Adipose tissue (tissue), 3 donors: ENCODE results near the gene HSD17B4. TPM values are rescaled to one million over a fixed set of nuclear protein-coding genes. Genes with fewer than 3 reads are reported as not detected.
"Not testable (repeated sequence)": the region's sequence is repeated elsewhere in the genome, so short reads cannot be mapped to it uniquely, and the experiment has no call there.

Experiments
- H3K27ac ChIP-seq: one replicate; pipeline ENCODE4 v1.5.1; 2013; ENCODE audit warnings: low read depth, low read length
- WGBS, 3 donors: extraction: QIAGEN DNeasy Blood & Tissue Kit; methylation state at CpG; one replicate each; pipeline ENCODE4 v1.1.7; 2013; 5-methylcytosine and 5-hydroxymethylcytosine counted together
- polyA plus RNA-seq, 3 donors: library from polyadenylated mRNA; stranded (reverse); fragments of 200-250 nt; gene quantifications; one replicate each; pipeline ENCODE4 v1.2.3, GENCODE V29; 2013
- donor health status: healthy with polysubstance abuse.
- donor health status: Bipolar disorder and iron deficiency.
- donor health status: healthy.

Gene HSD17B4
- polyA plus RNA-seq, 3 donors: 125 to 292 (median 194) TPM

DNA sequence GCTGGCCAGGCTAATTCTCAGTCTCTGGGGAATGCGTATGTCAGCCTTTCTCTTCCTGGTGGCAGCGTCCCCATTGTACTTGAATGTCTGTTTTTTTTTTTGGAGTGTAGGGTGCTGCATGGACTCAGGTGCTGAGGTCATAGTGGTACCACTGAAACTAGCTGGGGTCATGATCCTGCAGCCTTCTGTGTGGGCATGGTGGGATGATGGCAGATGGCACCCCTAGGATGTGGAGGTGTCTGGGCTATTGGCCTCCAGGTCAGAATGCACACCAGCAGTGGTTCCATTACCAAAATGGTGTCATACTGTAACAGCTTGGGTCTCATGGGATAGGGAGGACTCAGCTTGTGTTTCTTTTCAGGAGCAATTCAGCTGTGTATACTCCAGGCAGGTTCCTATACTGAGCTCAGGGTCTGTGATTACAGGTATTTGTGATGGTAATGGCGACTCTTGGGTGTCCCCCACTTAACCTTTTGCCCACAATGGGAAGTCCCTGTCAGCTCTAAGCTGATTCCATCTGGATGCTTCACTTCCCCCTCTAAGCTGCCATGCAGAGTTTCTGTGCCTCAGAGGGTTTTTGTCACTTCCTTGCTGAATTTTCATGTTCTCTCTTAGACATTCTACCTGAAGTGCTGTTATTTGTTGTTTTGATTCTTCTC lies 17.9 kb downstream of the HSD17B4 start:
- H3K27ac ChIP-seq: no peak overlapping the region
- WGBS, 3 donors: 80 to 93% (median 86%) methylated on average over 3 of the region's 3 CpGs

DNA sequence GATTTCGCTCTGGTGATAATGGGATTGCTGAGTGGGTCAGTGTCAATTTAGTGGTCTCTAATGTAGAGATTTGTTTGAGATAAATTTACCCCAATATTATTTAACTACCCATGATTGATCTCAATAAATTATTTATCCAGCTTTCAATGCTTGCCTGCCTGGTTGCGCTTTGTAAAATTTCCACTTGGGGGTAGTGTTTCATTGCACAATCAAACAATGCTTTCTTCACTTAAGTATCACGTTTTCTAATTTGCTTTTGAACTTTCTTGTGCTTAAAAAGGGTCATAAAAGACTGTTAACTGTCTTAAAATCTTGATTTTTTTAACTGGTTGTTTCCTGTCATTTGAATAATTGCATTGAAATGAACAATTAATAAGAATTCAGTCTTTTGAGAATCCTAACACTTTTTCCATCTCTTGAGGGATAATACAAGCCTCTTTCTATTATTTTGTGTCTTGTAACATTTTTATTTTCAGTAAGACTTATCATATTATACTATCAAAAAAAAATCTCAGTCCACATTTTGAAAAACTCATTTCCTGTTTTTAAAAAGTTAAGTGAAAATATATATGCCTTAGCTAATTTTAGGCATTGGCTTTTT lies 18.7 kb downstream of the HSD17B4 start:
- WGBS, 3 donors: 59 to 65% (median 60%) methylated on average over 3 of the region's 3 CpGs
- H3K27ac ChIP-seq: no peak overlapping the region

DNA sequence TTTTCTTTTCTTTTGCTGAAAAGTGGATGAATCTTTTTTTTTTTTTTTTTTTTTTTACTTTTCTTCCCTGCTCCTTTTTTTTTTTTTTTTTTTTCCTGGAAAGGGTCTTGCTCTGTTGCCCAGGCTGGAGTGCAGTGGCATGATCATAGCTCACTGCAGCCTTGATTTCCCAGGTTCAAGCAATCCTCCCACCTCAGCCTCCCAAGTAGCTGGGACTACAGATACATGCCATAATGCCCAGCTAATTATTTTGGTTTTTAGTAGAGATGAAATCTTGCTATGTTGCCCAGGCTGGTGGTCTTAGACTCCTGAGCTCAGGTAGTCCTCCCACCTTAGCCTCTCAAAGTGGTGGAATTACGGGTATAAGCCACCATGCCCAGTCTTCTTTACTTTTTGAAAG lies 20.9 kb downstream of the HSD17B4 start:
- H3K27ac ChIP-seq: no peak overlapping the region

DNA sequence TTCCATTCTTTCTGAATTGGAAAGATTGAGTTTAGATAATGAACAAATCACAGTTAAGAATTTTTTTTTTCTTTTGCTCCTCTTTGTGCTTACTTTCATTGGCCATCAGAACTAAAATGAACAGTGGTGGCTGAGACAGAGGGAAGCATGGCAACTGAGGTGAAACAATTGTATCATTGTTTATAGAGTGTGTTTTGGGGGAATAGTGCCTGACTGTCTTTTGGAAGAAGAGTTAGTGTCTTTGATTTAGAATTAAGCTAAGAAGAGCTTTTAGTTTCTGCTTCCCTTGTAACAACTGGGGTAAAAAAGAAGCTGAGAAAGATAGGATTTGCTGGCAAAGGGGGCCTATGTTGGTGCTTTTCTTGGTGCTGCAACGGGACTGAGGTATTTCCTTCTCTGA lies 24.0 kb downstream of the HSD17B4 start:
- 58 to 92% (median 71%) methylated on average over 1 of the region's 1 CpG for WGBS, 3 donors
- H3K27ac ChIP-seq: no peak overlapping the region

More for the DNA sequence above, 20.9 kb downstream of the HSD17B4 start:
- WGBS, 3 donors: 92 to 100% (median 97%) methylated on average over 1 of the region's 1 CpG

- WGBS, 3 donors: 92 to 98% (median 98%) methylated on average over 3 of the region's 3 CpGs
- no peak overlapping the region for H3K27ac ChIP-seq
Observed at GRCh38 chr5:119478781-119479180, 26.5 kb downstream of the HSD17B4 start.

- not testable (repeated sequence) for H3K27ac ChIP-seq
- 77 to 88% (median 85%) methylated on average over 9 to 10 of the region's 10 CpGs for WGBS, 3 donors
Observed at GRCh38 chr5:119480629-119481028, 28.3 kb downstream of the HSD17B4 start.

DNA sequence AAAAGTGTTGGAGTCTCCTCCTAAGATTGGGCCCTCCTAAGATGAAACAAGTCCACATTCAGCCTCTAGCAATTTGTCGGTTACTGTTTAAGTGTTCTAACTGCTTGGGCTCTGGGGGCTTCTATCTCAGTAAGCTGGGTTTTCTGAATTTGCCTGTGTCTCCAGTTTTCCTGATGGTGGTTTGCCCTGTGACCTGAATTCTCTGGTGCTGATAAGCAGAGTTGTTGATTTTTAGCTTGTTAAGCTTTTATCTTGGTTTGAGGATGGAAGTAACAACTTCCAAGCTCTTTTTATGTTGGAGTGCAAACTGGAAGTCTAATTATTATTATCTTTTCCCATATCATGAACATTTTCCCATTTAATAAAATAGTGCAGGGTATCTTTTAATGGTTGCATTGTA lies 30.9 kb downstream of the HSD17B4 start:
- WGBS, 3 donors: 79 to 91% (median 88%) methylated on average over 1 of the region's 1 CpG
- H3K27ac ChIP-seq: no peak overlapping the region

- H3K27ac ChIP-seq: no peak overlapping the region
- 96 to 98% (median 96%) methylated on average over 4 of the region's 4 CpGs for WGBS, 3 donors
Observed at GRCh38 chr5:119484884-119485283, 32.6 kb downstream of the HSD17B4 start.

- H3K27ac ChIP-seq: no peak overlapping the region
- WGBS, 3 donors: 68 to 93% (median 81%) methylated on average over 2 of the region's 2 CpGs
Observed at GRCh38 chr5:119501671-119502179, 49.4 kb downstream of the HSD17B4 start.

DNA sequence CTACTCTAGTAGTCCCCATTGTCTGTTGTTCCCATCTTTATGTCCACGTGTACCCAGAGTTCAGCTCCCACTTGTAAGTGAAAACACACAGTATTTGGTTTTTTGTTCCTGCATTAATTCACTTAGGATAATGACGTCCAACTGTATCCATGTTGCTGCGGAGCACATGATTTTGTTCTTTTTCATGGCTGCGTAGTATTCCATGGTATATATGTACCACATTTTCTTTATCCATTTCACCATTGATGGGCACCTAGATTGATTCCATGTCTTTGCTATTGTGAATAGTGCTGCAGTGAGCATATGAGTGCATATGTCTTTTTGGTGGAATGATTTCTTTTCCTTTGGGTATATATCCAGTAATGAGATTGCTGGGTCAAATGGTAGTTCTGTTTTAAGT lies 51.6 kb downstream of the HSD17B4 start:
- 87 to 97% (median 87%) methylated on average over 4 of the region's 4 CpGs for whole genome bisulfite sequencing, 3 donors
- not testable (repeated sequence) for H3K27ac ChIP-seq

DNA sequence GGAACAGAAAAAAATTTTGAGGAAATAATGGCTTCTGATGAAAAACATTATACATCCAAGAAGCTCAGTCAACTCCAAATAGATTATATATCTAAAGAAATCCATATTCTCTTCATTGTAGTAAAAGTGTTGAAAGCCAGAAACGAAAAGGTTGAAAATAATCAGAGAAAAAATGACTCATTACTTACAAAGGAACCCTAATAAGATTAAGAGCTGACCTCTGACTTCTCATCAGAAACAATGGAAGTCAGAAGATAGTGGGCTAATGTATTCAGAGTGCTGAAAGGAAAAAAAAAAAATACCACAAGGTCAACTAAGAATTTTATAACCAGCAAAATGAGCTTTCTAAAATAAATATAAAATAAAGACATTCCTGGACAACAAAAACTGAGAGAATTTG lies 60.0 kb downstream of the HSD17B4 start:
- 85 to 92% (median 88%) methylated on average over 1 of the region's 1 CpG for WGBS, 3 donors

DNA sequence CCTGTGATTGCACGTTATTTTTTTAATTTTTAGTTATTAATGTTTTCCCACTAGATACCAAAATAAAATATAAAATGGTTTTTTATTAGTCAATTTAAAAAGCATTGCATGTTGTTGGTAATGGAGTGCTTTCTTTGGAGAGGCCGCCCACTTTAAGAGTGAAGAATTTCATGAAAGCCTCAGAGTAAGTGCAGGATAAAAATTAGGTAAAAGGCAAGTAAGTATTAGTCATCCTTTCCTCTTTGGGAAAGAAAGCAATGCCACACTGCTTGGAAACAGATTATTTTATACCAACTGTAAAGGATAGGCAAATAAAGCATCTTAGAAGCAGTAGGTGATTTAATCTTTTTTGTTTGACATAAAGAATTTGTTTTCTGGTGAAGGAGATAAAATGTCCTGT lies 62.9 kb downstream of the HSD17B4 start:
- H3K27ac ChIP-seq: no peak overlapping the region
- 90 to 98% (median 90%) methylated on average over 2 of the region's 2 CpGs for WGBS, 3 donors

More for the DNA sequence above, 60.0 kb downstream of the HSD17B4 start:
- H3K27ac ChIP-seq: no peak overlapping the region

DNA sequence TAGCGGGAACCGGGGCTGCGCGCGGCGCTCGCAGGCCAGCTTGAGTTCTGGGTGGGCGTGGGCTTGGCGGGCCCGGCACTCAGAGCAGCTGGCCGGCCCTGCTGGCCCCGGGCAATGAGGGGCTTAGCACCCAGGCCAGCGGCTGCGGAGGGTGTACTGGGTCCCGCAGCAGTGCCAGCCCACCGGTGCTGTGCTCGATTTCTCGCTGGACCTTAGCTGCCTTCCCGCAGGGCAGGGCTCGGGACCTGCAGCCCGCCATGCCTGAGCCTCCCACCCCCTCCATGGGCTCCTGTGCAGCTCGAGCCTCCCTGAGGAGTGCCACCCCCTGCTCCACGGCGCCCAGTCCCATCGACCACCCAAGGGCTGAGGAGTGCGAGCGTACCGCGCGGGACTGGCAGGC lies 64.8 kb downstream of the HSD17B4 start:
- H3K27ac ChIP-seq: not testable (repeated sequence)
- 94 to 99% (median 97%) methylated on average over 25 to 30 of the region's 30 CpGs for WGBS, 3 donors

DNA sequence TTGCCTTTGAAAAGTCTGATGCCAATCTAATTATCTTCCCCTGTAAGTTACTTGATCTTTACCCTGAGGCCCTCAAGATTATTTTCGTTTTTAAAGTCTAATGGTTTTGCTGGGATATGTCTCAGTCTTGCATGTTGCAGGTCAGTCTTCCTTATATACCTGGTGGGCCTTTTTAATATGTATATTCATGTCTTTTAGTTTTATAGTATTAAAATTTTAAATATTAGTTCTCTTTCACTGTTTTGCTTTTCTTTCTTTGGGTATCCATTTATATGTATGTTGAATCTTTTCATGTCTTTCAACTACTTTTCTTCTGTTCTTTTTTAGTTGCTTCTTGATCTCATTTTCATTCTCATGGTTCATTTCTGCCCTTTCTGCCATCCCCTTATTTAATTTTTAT lies 68.9 kb downstream of the HSD17B4 start:
- WGBS, 3 donors: 83 to 97% (median 91%) methylated on average over 1 of the region's 1 CpG
- H3K27ac ChIP-seq: no peak overlapping the region

- H3K27ac ChIP-seq: no peak overlapping the region
- WGBS, 3 donors: 68 to 93% (median 91%) methylated on average over 1 of the region's 1 CpG
Observed at GRCh38 chr5:119522841-119523240, 70.5 kb downstream of the HSD17B4 start.

- WGBS, 3 donors: 69 to 77% (median 74%) methylated on average over 3 of the region's 3 CpGs
- H3K27ac ChIP-seq: no peak overlapping the region
Observed at GRCh38 chr5:119524485-119524884, 72.2 kb downstream of the HSD17B4 start.

- 95 to 98% (median 96%) methylated on average over 1 of the region's 1 CpG for WGBS, 3 donors
- no peak overlapping the region for H3K27ac ChIP-seq
Observed at GRCh38 chr5:119527351-119527750, 75.1 kb downstream of the HSD17B4 start.

DNA sequence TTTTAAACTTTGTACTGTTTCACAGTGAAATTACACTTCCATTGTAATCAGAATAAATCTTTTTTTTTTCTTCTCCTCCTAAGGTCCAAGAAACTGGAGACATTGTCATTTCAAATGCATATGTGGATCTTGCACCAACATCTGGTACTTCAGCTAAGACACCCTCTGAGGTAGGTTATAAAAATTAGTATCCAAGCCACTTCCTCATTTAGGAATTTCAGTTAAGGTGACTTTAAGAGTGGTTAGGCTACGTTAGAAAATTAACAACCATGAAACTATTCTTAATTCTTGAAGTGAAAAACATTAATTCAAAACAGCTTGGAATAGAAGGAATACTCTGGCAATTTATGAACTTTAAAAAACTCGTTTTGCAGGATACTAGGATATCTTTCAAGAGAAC lies 77.5 kb downstream of the HSD17B4 start:
- 76 to 94% (median 92%) methylated on average over 2 of the region's 2 CpGs for WGBS, 3 donors
- H3K27ac ChIP-seq: no peak overlapping the region

DNA sequence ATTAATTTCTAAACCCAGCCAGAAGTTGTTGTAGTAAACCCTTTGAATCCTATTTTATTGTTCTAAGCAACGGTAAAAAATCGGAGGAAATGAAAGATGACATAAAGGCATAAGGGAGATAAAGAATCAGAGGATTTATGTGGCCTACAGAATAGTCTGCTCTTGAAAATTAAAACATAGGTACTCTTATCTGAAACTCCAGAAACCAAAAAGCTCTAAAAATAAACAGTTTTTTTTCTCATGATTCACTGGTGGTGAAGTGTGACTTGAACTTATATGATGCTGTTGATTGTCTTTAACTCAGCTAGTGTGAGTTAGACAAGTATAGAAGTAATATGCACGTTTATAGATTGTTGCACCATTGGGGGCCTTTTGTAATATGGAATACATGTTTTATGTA lies 80.3 kb downstream of the HSD17B4 start:
- 79 to 89% (median 81%) methylated on average over 3 of the region's 3 CpGs for WGBS, 3 donors
- H3K27ac ChIP-seq: no peak overlapping the region

- no peak overlapping the region for H3K27ac ChIP-seq
- WGBS, 3 donors: 68 to 79% (median 70%) methylated on average over 2 of the region's 2 CpGs
Observed at GRCh38 chr5:119537704-119538103, 85.4 kb downstream of the HSD17B4 start.
